ENCODE data around the gene MMS19. TPM values are rescaled to one million over a fixed set of nuclear protein-coding genes. Genes with fewer than 3 reads are reported as not detected.

The MMS19 gene
- total RNA-seq, 2 experiments from 2014 or later = 74.8 to 95.7 TPM

DNA sequence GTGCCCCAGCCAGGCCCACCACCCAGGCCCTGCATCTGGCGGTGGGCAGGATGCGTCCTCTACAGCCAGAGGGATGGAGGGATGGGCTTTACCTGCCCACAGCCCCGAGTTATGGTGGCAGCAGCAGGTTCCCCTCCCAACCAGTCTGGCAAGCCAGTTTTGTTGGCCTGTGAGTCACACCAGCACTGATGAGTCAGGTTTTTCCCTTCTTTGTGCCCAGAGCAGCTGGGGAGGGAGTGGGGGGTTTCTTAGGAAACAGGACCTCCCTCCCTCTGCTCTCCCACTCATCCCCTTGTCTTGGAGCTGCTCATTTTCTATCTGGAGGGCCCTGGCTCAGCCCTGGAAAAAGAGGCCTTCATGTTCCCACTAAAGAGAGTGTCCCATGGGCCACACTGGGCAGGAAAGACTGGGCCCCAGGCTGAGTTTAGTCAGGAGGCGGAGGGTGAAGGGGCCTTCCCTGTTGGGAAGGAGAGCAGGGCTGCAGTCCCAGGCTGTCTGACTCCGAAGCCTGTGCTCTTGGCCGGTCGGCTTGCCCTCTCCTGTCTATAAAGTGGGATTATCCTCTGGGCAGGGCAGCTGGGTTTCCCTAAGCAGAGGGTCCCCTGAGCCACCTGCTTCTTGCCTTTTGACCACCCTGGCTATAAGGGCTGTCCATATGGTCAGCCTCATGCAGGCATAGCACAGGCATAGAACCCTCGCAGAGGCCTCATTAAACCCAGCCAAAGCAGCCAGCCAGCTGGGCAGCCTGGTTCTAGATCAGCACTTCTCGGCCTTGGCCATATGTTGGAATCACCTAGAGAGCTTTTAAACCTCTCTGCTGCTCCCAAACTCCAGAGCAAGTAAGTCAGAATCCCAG is 44.2 kb upstream of the MMS19 start:
- Histone ChIP-seq H3K27ac (ENCODE audit: low read depth, low read length, poor library complexity, severe bottlenecking) (no peak overlapping the region), H3K4me3 (ENCODE audit: low read depth, low read length, poor library complexity, severe bottlenecking) (no peak overlapping the region), H3K79me2 (ENCODE audit: insufficient read depth, low read depth, low read length) (no peaks in the 10 kb centered on the region), H3K36me3 (ENCODE audit: insufficient read depth, low read length) (no peaks in the 10 kb centered on the region), H2AFZ (ENCODE audit: low read length) (no peak overlapping the region), H3K9me3 (ENCODE audit: low read length) (no peaks in the 10 kb centered on the region), H3K4me1 (ENCODE audit: insufficient read depth, low read length, poor library complexity, severe bottlenecking) (no peaks in the 10 kb centered on the region), H3K4me2 (ENCODE audit: low read length) (no peak overlapping the region), H3K9me2 (ENCODE audit: insufficient read depth, low read length) (no peaks in the 10 kb centered on the region), H4K20me1 (ENCODE audit: insufficient read depth, low read length) (no peaks in the 10 kb centered on the region)
- TF ChIP-seq, protein P1, sequence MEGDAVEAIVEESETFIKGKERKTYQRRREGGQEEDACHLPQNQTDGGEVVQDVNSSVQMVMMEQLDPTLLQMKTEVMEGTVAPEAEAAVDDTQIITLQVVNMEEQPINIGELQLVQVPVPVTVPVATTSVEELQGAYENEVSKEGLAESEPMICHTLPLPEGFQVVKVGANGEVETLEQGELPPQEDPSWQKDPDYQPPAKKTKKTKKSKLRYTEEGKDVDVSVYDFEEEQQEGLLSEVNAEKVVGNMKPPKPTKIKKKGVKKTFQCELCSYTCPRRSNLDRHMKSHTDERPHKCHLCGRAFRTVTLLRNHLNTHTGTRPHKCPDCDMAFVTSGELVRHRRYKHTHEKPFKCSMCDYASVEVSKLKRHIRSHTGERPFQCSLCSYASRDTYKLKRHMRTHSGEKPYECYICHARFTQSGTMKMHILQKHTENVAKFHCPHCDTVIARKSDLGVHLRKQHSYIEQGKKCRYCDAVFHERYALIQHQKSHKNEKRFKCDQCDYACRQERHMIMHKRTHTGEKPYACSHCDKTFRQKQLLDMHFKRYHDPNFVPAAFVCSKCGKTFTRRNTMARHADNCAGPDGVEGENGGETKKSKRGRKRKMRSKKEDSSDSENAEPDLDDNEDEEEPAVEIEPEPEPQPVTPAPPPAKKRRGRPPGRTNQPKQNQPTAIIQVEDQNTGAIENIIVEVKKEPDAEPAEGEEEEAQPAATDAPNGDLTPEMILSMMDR (conservative IDR thresholded peaks at IDR 0.05; ENCODE audit: low read length) = no peak
- TF ChIP-seq EZH2phosphoT487 (IDR thresholded peaks at IDR 0.05; ENCODE audit: borderline replicate concordance, low read depth, low read length) = no peak
- no peak for DNase-seq (ENCODE audit: low spot score)
- ChIA-PET CTCF (ENCODE audit: unreplicated experiment) (no interaction called here), POLR2A (no interaction called here)
- BruUV-seq (replicated peaks) = no TSS peak
- intact Hi-C loops (cut with micrococcal nuclease; ENCODE audit: unreplicated experiment) = no loop called here

DNA sequence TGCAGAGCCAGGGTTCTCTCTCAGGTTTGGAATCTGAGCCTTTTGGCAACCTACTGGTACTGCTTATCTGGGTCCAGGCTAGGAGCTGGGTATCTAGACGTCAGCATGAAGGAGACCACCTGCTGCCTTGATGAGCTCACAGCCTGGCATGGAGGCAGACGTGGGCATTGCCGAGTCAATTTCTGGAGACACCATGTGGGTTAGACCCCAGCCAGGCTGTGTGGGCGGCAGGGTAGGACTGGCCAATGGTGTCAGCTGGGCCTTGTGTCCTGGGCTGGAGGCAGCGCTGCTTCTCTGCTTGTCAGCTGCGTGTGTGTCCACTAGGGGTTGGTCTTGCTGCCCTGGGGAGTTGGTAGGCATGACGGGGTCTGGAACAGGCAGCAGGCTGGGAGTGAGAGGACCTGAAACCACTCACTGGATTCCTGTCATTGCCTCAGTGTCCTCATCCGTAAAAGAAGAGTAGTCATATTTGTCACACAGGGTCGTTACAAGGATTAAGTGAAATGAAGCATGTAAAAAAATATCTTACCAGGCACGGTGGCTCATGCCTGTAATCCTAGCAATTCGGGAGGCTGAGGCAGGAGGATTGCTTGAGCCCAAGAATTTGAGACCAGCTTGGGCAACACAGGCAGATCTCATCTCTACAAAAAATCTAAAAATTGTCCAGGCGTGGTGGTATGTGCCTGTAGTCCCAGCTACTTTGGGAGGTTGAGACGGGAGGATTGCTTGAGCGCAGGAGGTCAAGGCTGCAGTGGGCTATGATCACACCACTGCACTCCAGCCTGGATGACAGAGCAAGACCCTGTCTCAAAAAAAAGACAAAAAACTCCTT is 42.7 kb upstream of the MMS19 start:
- Histone ChIP-seq H2AFZ (ENCODE audit: low read length) (no peak overlapping the region), H3K4me1 (ENCODE audit: insufficient read depth, low read length, poor library complexity, severe bottlenecking) (no peaks in the 10 kb centered on the region), H3K9me3 (ENCODE audit: low read length) (no peaks in the 10 kb centered on the region), H3K27ac (ENCODE audit: low read depth, low read length, poor library complexity, severe bottlenecking) (no peak overlapping the region), H3K4me3 (ENCODE audit: low read depth, low read length, poor library complexity, severe bottlenecking) (no peak overlapping the region), H4K20me1 (ENCODE audit: insufficient read depth, low read length) (no peaks in the 10 kb centered on the region), H3K9me2 (ENCODE audit: insufficient read depth, low read length) (no peaks in the 10 kb centered on the region), H3K79me2 (ENCODE audit: insufficient read depth, low read depth, low read length) (no peaks in the 10 kb centered on the region), H3K36me3 (ENCODE audit: insufficient read depth, low read length) (no peaks in the 10 kb centered on the region), H3K4me2 (ENCODE audit: low read length) (no peak overlapping the region)
- ChIA-PET POLR2A (interaction anchor here (0.7 to 1.4 kb wide), 2 partner anchors 73 to 325 kb away, joined by 4 read pairs; no protein-coding TSS in a partner anchor), CTCF (ENCODE audit: unreplicated experiment) (no interaction called here)
- no peak for DNase-seq (ENCODE audit: low spot score)
- no TSS peak for BruUV-seq (replicated peaks)
- intact Hi-C loops (cut with micrococcal nuclease; ENCODE audit: unreplicated experiment) = no loop called here
- no peak for TF ChIP-seq EZH2phosphoT487 (IDR thresholded peaks at IDR 0.05; ENCODE audit: borderline replicate concordance, low read depth, low read length)
- TF ChIP-seq, protein P1 (conservative IDR thresholded peaks at IDR 0.05; ENCODE audit: low read length) = no peak
